CD4-positive, alpha-beta memory T cell (primary cell): ENCODE data around the gene KRTAP5-3. TPM values are rescaled to one million over a fixed set of nuclear protein-coding genes. Genes with fewer than 3 reads are reported as not detected.
A peak's percentile ranks its signal among the peaks of the same experiment; 100 is the strongest.
"Not testable (repeated sequence)": the region's sequence is repeated elsewhere in the genome, so short reads cannot be mapped to it uniquely, and the experiment has no call there.

Source experiments
- CTCF ChIA-PET: fragments of 350-600 bp; sonication (Branson Sonifier 250); formaldehyde crosslinking; loops from one replicate; lab custom pipeline; 2021; ENCODE audit warnings: inconsistent platforms; ENCODE audit not compliant: partially characterized antibody; lab: Charles Lee
- POLR2A ChIA-PET: fragments of 350-600 bp; sonication (Branson Sonifier 250); formaldehyde crosslinking; loops from one replicate; lab custom pipeline; 2021; ENCODE audit not compliant: partially characterized antibody; lab: Charles Lee
- DNase-seq, 5 donors: peaks; one replicate each; pipeline versions ENCODE4 v3.0.0 to v3.0.0-alpha.2; 2020 to 2022; ENCODE audit warnings: mixed read lengths in 1 of 5
- H3K27ac ChIP-seq: one replicate; pipeline ENCODE4 v1.7.0; 2013; ENCODE audit warnings: low read depth, low read length
- H3K27me3 ChIP-seq: 2 replicates; pipeline ENCODE4 v1.7.0; 2013; ENCODE audit warnings: mild to moderate bottlenecking, low read length, moderate library complexity; ENCODE audit not compliant: insufficient read depth
- H3K36me3 ChIP-seq: 2 replicates; pipeline ENCODE4 v1.7.0; 2013; ENCODE audit warnings: mild to moderate bottlenecking, low read length, moderate library complexity; ENCODE audit not compliant: insufficient read depth
- H3K4me1 ChIP-seq: 2 replicates; pipeline ENCODE4 v1.7.0; 2013; ENCODE audit warnings: mild to moderate bottlenecking, low read length, moderate library complexity; ENCODE audit not compliant: insufficient read depth
- H3K4me3 ChIP-seq, 2 donors: one replicate each; pipeline ENCODE4 v1.7.0; 2013; ENCODE audit warnings: low read length in 2 of 2, mild to moderate bottlenecking in 1 of 2
- H3K9me3 ChIP-seq, 2 donors: one replicate each; pipeline ENCODE4 v1.7.0; 2013; ENCODE audit warnings: low read length in 2 of 2, control low read depth in 1 of 2; ENCODE audit not compliant: control insufficient read depth in 1 of 2
- H3K27ac Mint-ChIP-seq, 7 donors: one replicate each; pipeline ENCODE4 v1.8.0; 2020 to 2021; ENCODE audit warnings: mixed read lengths in 7 of 7, mild to moderate bottlenecking in 6 of 7, inconsistent platforms in 3 of 7, moderate library complexity in 3 of 7
- H3K27me3 Mint-ChIP-seq, 2 donors: one replicate each; pipeline ENCODE4 v1.8.0; 2020 to 2021; ENCODE audit warnings: mixed read lengths in 2 of 2
- H3K36me3 Mint-ChIP-seq, 2 donors: one replicate each; pipeline ENCODE4 v1.8.0; 2020 to 2021; ENCODE audit warnings: mixed read lengths in 2 of 2, inconsistent platforms in 1 of 2, mild to moderate bottlenecking in 1 of 2
- H3K4me1 Mint-ChIP-seq, 4 donors: one replicate each; pipeline ENCODE4 v1.8.0; 2020 to 2021; ENCODE audit warnings: mixed read lengths in 4 of 4, mild to moderate bottlenecking in 1 of 4
- H3K4me3 Mint-ChIP-seq, 8 donors: one replicate each; pipeline ENCODE4 v1.8.0; 2020 to 2021; ENCODE audit warnings: mixed read lengths in 8 of 8, mild to moderate bottlenecking in 7 of 8, moderate library complexity in 6 of 8, inconsistent platforms in 3 of 8
- H3K9me3 Mint-ChIP-seq, 8 donors: one replicate each; pipeline ENCODE4 v1.8.0; 2020 to 2021; ENCODE audit warnings: mixed read lengths in 8 of 8, mild to moderate bottlenecking in 5 of 8, inconsistent platforms in 3 of 8, moderate library complexity in 1 of 8
- intact Hi-C: fragments of 100-400 bp; cut with micrococcal nuclease; formaldehyde crosslinking; loops from one replicate; pipeline ENCODE4 v1.15.1; 2023
- polyA plus RNA-seq, 2 donors: library from polyadenylated mRNA; unstranded; fragments of 300-500 nt; fragmentation: Illumina TruSeq; gene quantifications; one replicate each; pipeline ENCODE4 v1.2.3, GENCODE V29; 2021
- total RNA-seq, 2 experiments: library from RNA; stranded (reverse); gene quantifications; one replicate each; pipeline ENCODE4 v1.2.3, GENCODE V29; 2021

KRTAP5-3 gene
- total and polyA plus RNA-seq, 4 experiments from 2014 or later: not detected

GRCh38 chr11:1648653-1649420 lies 40.6 kb upstream of the KRTAP5-3 start:
- no peaks in the 10 kb centered on the region for H3K27me3 ChIP-seq
- H3K36me3 ChIP-seq: no peaks in the 10 kb centered on the region
- H3K36me3 Mint-ChIP-seq: no peaks in the 10 kb centered on the region
- DNase-seq: no peak
- peaks cover 3 to 8% of the 10 kb centered on the region in 2 donors for H3K27me3 Mint-ChIP-seq
- intact Hi-C loops: no loop called here
- ChIA-PET CTCF (interaction anchor here (2.2 to 2.6 kb wide), 2 partner anchors 11 to 46 kb away, joined by 10 to 11 read pairs; no protein-coding TSS in a partner anchor), POLR2A (no interaction called here)
- H3K9me3 Mint-ChIP-seq: no peaks in the 10 kb centered on the region
- H3K27ac ChIP-seq: no peak overlapping the region
- no peak overlapping the region for H3K4me3 ChIP-seq
- no peaks in the 10 kb centered on the region for H3K9me3 ChIP-seq
- no peaks in the 10 kb centered on the region for H3K4me1 ChIP-seq
- no peak overlapping the region for H3K4me3 Mint-ChIP-seq
- H3K27ac Mint-ChIP-seq: no peak overlapping the region
- no peaks in the 10 kb centered on the region for H3K4me1 Mint-ChIP-seq

GRCh38 chr11:1647901-1648652 lies 39.8 kb upstream of the KRTAP5-3 start:
- Histone ChIP-seq H3K27ac (no peak overlapping the region), H3K9me3 (no peaks in the 10 kb centered on the region), H3K4me1 (no peaks in the 10 kb centered on the region), H3K27me3 (no peaks in the 10 kb centered on the region), H3K4me3 (no peak overlapping the region), H3K36me3 (no peaks in the 10 kb centered on the region)
- CTCF ChIA-PET: no interaction called here
- no peak overlapping the region for H3K27ac Mint-ChIP-seq
- H3K36me3 Mint-ChIP-seq: no peaks in the 10 kb centered on the region
- H3K27me3 Mint-ChIP-seq: peaks cover 3 to 8% of the 10 kb centered on the region in 2 donors
- H3K4me3 Mint-ChIP-seq: no peak overlapping the region
- POLR2A ChIA-PET: no interaction called here
- DNase-seq: peak in 1 of 5 donors; percentile 7
- H3K4me1 Mint-ChIP-seq: no peaks in the 10 kb centered on the region
- intact Hi-C loops: no loop called here
- no peaks in the 10 kb centered on the region for H3K9me3 Mint-ChIP-seq

- POLR2A ChIA-PET, H3K4me3 ChIP-seq, H3K4me1 ChIP-seq, H3K36me3 ChIP-seq, H3K4me1 Mint-ChIP-seq, H3K9me3 Mint-ChIP-seq, H3K27me3 ChIP-seq, H3K27me3 Mint-ChIP-seq, CTCF ChIA-PET, DNase-seq, H3K9me3 ChIP-seq, H3K27ac ChIP-seq, H3K4me3 Mint-ChIP-seq, H3K27ac Mint-ChIP-seq, intact Hi-C loops, H3K36me3 Mint-ChIP-seq: not testable (repeated sequence)
Measured at GRCh38 chr11:1646540-1646939, 38.3 kb upstream of the KRTAP5-3 start.

- Mint-ChIP-seq H3K4me3 (no peak overlapping the region), H3K4me1 (no peaks in the 10 kb centered on the region), H3K9me3 (no peaks in the 10 kb centered on the region), H3K27ac (no peak overlapping the region), H3K36me3 (no peaks in the 10 kb centered on the region), H3K27me3 (peaks cover 5 to 6% of the 10 kb centered on the region in 2 donors)
- ChIA-PET CTCF (no interaction called here), POLR2A (no interaction called here)
- Histone ChIP-seq H3K27ac (no peak overlapping the region), H3K4me1 (no peaks in the 10 kb centered on the region), H3K27me3 (peaks cover 3% of the 10 kb centered on the region), H3K4me3 (no peak overlapping the region), H3K9me3 (no peaks in the 10 kb centered on the region), H3K36me3 (no peaks in the 10 kb centered on the region)
- intact Hi-C loops: no loop called here
- DNase-seq: no peak
Measured at GRCh38 chr11:1645357-1645821, 37.1 kb upstream of the KRTAP5-3 start.

GRCh38 chr11:1644601-1645356 lies 36.5 kb upstream of the KRTAP5-3 start:
- H3K4me3 Mint-ChIP-seq: no peak overlapping the region
- no peak overlapping the region for H3K27ac Mint-ChIP-seq
- H3K9me3 Mint-ChIP-seq: no peaks in the 10 kb centered on the region
- no peak for DNase-seq
- Histone ChIP-seq H3K27me3 (peaks cover 5% of the 10 kb centered on the region), H3K4me3 (no peak overlapping the region), H3K27ac (no peak overlapping the region), H3K4me1 (no peaks in the 10 kb centered on the region), H3K9me3 (no peaks in the 10 kb centered on the region), H3K36me3 (no peaks in the 10 kb centered on the region)
- H3K4me1 Mint-ChIP-seq: peaks cover 0 to 3% (median 0%) of the 10 kb centered on the region in 4 donors
- H3K36me3 Mint-ChIP-seq: no peaks in the 10 kb centered on the region
- ChIA-PET CTCF (interaction anchor here (1.6 kb wide), 1 partner anchor 8 kb away, joined by 6 read pairs; no protein-coding TSS in a partner anchor), POLR2A (no interaction called here)
- intact Hi-C loops: no loop called here
- peaks cover 10 to 11% of the 10 kb centered on the region in 2 donors for H3K27me3 Mint-ChIP-seq

- H3K9me3 Mint-ChIP-seq: no peaks in the 10 kb centered on the region
- H3K36me3 Mint-ChIP-seq: no peaks in the 10 kb centered on the region
- no peak overlapping the region for H3K4me3 Mint-ChIP-seq
- ChIA-PET CTCF (interaction anchor here (1.5 to 1.6 kb wide), 2 partner anchors 9 to 12 kb away, joined by 4 to 6 read pairs; no protein-coding TSS in a partner anchor), POLR2A (no interaction called here)
- H3K27ac Mint-ChIP-seq: no peak overlapping the region
- H3K4me1 Mint-ChIP-seq: peaks cover 0 to 5% (median under 1%) of the 10 kb centered on the region in 4 donors
- Histone ChIP-seq H3K4me3 (no peak overlapping the region), H3K27ac (no peak overlapping the region), H3K9me3 (no peaks in the 10 kb centered on the region), H3K36me3 (no peaks in the 10 kb centered on the region), H3K4me1 (no peaks in the 10 kb centered on the region), H3K27me3 (peaks cover 5% of the 10 kb centered on the region)
- peaks cover 13 to 16% of the 10 kb centered on the region in 2 donors for H3K27me3 Mint-ChIP-seq
- DNase-seq: no peak
- intact Hi-C loops: no loop called here
Measured at GRCh38 chr11:1643146-1643690, 35.0 kb upstream of the KRTAP5-3 start.
